Activated T-cell treated with anti-CD3 and anti-CD28 coated beads, Interleukin-2, amount 50 U/mL, for 24 hours (primary cell): ENCODE measurements around the gene ANKRD44.

Source experiments
- DNase-seq: peaks from one replicate; pipeline ENCODE4 v3.0.0-alpha.2; 2020
- H3K27ac Mint-ChIP-seq: 2 replicates; pipeline ENCODE4 v1.8.0; 2020; ENCODE audit warnings: mild to moderate bottlenecking, mixed read lengths
- H3K27me3 Mint-ChIP-seq: 2 replicates; pipeline ENCODE4 v1.8.0; 2020; ENCODE audit warnings: mixed read lengths
- H3K36me3 Mint-ChIP-seq: 2 replicates; pipeline ENCODE4 v1.8.0; 2020; ENCODE audit warnings: low read depth, mixed read lengths
- H3K4me1 Mint-ChIP-seq: 2 replicates; pipeline ENCODE4 v1.8.0; 2020; ENCODE audit warnings: low read depth, mixed read lengths
- H3K4me3 Mint-ChIP-seq: 2 replicates; pipeline ENCODE4 v1.8.0; 2020; ENCODE audit warnings: mild to moderate bottlenecking, moderate library complexity, mixed read lengths
- H3K9me3 Mint-ChIP-seq: 2 replicates; pipeline ENCODE4 v1.8.0; 2020; ENCODE audit warnings: mixed read lengths

ANKRD44 gene

DNA sequence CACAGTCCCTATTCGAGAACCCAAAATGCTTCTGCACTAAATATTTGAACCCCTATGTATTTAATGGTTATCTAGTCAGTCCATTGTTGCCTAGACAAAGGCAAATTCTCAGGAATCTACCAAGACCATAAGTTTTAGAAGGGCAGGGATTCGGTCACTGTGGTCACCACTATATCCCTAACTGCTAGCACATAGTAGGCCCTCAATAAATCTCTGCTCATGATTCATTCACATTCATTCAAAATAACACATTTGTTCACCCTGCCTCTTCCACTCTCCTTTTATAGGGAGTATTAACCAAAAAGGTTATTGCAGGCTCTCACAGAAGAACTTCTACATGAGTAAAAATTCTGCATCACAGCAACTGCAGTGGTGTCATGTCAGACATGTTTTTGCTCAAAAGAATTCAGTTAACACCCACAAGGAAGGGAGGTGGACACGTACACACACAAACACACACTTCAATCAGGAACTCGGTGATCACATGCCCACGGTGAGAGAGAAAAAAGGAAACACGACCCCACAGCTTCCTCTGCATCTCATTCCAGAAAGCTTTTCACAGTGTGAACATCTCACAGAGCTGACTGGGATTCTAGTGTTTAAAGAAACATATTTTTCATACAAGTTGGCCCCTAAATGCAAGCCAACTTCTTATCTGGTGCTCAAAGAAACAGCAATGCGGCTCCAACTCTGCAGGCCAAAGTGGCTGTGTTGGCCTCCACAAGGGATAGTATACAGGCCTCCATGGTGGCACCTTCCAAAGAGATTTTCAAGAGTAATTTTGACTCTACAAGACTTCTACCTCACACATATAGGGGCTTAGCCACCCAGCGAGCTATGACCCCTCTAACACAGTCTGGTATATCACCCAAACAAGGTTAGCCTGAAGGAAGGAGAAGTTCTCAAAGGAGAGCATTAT is 98.0 kb downstream of the ANKRD44 start:
- peaks cover 20% of the 10 kb centered on the region for H3K36me3 Mint-ChIP-seq
- peaks cover 99% of the 10 kb centered on the region for H3K4me1 Mint-ChIP-seq
- H3K9me3 Mint-ChIP-seq: no peaks in the 10 kb centered on the region
- H3K4me3 Mint-ChIP-seq: peak overlapping the region; percentile 67
- no peaks in the 10 kb centered on the region for H3K27me3 Mint-ChIP-seq
- DNase-seq: no peak
- peak overlapping the region; percentile 97 for H3K27ac Mint-ChIP-seq

DNA sequence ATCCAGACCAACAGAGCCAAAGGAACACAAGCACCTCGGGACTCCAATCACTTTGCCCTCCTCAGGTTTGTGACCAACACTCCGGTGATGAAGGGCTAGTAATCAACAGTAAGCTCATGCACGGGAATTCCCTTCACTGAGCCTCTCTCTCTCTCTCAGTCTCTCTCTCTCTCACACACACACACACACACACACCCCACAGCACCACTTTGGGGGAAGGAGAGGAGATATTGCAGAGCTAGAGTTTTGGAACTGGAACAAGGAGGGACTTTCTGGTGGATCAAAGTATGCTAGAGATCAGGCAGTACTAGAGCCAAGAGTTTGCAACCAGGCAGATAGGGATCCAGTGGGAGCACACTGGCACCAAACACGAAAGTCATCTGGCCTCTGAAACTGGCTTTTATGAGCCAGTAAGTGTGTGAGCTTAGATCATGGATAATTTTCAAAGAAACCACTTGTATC is 98.7 kb downstream of the ANKRD44 start:
- Mint-ChIP-seq H3K4me3 (peak overlapping the region; percentile 67), H3K36me3 (peaks cover 20% of the 10 kb centered on the region), H3K4me1 (peaks cover 99% of the 10 kb centered on the region), H3K27ac (peak overlapping the region; percentile 97), H3K27me3 (no peaks in the 10 kb centered on the region), H3K9me3 (no peaks in the 10 kb centered on the region)
- no peak for DNase-seq

DNA sequence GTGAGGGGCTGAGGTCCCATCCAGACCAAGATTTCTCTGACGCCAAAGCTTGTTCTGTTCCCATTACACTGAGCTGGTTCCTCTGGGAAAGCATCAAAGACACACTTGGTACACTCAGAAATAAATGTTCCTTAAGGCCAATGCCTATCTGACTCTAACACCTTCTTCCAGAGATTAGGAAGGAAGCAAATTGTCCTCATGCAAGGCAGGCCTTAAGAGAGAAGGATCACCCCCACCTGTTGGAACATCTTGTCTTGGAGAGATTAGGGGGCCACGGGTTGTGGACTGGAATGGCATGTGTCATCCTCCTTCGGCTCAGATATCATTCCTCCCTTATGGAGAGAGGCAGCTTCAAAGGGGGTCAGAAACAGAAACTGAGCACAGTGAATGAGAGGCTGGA is 100.2 kb downstream of the ANKRD44 start:
- Mint-ChIP-seq H3K36me3 (peaks cover 18% of the 10 kb centered on the region), H3K4me1 (peaks cover 99% of the 10 kb centered on the region)

GRCh38 chr2:197209742-197210408 is 100.7 kb downstream of the ANKRD44 start:
- no peaks in the 10 kb centered on the region for H3K27me3 Mint-ChIP-seq
- peak; percentile 65 for DNase-seq
- no peaks in the 10 kb centered on the region for H3K9me3 Mint-ChIP-seq
- H3K4me3 Mint-ChIP-seq: peak overlapping the region; percentile 64
- H3K36me3 Mint-ChIP-seq: peaks cover 18% of the 10 kb centered on the region
- H3K27ac Mint-ChIP-seq: peak overlapping the region; percentile 97
- peaks cover 99% of the 10 kb centered on the region for H3K4me1 Mint-ChIP-seq

More for the DNA sequence above, 100.2 kb downstream of the ANKRD44 start:
- peak overlapping the region; percentile 64 for H3K4me3 Mint-ChIP-seq
- H3K27me3 Mint-ChIP-seq: no peaks in the 10 kb centered on the region
- DNase-seq: no peak
- H3K9me3 Mint-ChIP-seq: no peaks in the 10 kb centered on the region
- H3K27ac Mint-ChIP-seq: peak overlapping the region; percentile 97

- Mint-ChIP-seq H3K4me3 (peak overlapping the region; percentile 64), H3K9me3 (no peaks in the 10 kb centered on the region), H3K27me3 (no peaks in the 10 kb centered on the region), H3K36me3 (peaks cover 15% of the 10 kb centered on the region), H3K4me1 (peaks cover 99% of the 10 kb centered on the region), H3K27ac (peak overlapping the region; percentile 97)
- no peak for DNase-seq
Observed at GRCh38 chr2:197209246-197209645, 101.3 kb downstream of the ANKRD44 start.

DNA sequence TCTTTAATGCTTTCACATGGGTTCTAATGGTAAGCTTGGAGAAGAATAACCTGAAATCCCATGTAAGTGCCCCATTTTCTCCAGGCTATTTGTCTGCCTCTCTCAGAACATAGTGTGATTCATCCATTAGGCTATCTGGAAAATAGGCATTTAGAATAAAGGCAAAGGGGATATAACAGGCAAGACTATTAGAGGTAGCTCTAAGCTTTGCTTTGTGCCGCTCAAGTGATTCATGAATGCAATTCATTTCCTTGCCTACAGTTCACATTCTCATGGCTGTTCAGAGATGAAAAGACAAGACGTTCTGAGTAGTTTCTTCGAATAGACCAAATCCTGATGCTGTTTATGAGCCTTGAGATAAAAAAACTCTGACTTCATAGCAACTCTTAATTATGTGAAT is 101.7 kb downstream of the ANKRD44 start:
- Mint-ChIP-seq H3K9me3 (no peaks in the 10 kb centered on the region), H3K27ac (peak overlapping the region; percentile 97), H3K4me3 (peak overlapping the region; percentile 64), H3K27me3 (no peaks in the 10 kb centered on the region), H3K36me3 (peaks cover 16% of the 10 kb centered on the region), H3K4me1 (peaks cover 96% of the 10 kb centered on the region)
- DNase-seq: no peak

GRCh38 chr2:197208024-197208423 is 102.6 kb downstream of the ANKRD44 start:
- DNase-seq: no peak

DNA sequence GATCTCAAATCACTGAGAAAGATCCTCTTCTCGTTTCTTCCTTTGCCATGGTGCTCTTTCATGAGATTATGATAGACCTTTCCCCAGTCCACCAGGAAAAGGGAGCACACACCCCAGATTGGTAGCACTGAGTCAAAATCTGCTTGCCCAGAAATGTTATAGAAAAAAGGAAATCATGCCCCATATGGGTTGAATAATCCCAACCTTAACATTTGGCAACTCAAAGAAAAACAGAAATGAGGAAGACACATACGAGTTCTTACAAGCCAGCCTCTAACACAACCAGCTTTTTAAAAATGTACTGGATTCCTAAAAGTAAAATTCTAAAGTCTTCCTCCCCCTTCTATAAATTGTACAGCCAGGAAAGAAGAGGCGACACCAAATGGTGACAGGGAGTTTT is 103.0 kb downstream of the ANKRD44 start:
- no peak for DNase-seq
- Mint-ChIP-seq H3K27me3 (no peaks in the 10 kb centered on the region), H3K9me3 (no peaks in the 10 kb centered on the region), H3K27ac (peak overlapping the region; percentile 97), H3K4me3 (peak overlapping the region; percentile 51), H3K36me3 (peaks cover 29% of the 10 kb centered on the region), H3K4me1 (peaks cover 96% of the 10 kb centered on the region)

More at GRCh38 chr2:197208024-197208423, 102.6 kb downstream of the ANKRD44 start:
- Mint-ChIP-seq H3K9me3 (no peaks in the 10 kb centered on the region), H3K27me3 (no peaks in the 10 kb centered on the region), H3K4me3 (peak overlapping the region; percentile 51), H3K27ac (peak overlapping the region; percentile 97), H3K36me3 (peaks cover 24% of the 10 kb centered on the region), H3K4me1 (peaks cover 96% of the 10 kb centered on the region)

GRCh38 chr2:197207106-197207505 is 103.5 kb downstream of the ANKRD44 start:
- H3K27ac Mint-ChIP-seq: peak overlapping the region; percentile 97
- H3K4me3 Mint-ChIP-seq: peak overlapping the region; percentile 51
- peaks cover 33% of the 10 kb centered on the region for H3K36me3 Mint-ChIP-seq
- H3K4me1 Mint-ChIP-seq: peaks cover 96% of the 10 kb centered on the region
- no peak for DNase-seq
- no peaks in the 10 kb centered on the region for H3K27me3 Mint-ChIP-seq
- H3K9me3 Mint-ChIP-seq: no peaks in the 10 kb centered on the region

- Mint-ChIP-seq H3K4me3 (peak overlapping the region; percentile 68), H3K36me3 (peaks cover 35% of the 10 kb centered on the region)
Observed at GRCh38 chr2:197205585-197206215, 104.9 kb downstream of the ANKRD44 start.

DNA sequence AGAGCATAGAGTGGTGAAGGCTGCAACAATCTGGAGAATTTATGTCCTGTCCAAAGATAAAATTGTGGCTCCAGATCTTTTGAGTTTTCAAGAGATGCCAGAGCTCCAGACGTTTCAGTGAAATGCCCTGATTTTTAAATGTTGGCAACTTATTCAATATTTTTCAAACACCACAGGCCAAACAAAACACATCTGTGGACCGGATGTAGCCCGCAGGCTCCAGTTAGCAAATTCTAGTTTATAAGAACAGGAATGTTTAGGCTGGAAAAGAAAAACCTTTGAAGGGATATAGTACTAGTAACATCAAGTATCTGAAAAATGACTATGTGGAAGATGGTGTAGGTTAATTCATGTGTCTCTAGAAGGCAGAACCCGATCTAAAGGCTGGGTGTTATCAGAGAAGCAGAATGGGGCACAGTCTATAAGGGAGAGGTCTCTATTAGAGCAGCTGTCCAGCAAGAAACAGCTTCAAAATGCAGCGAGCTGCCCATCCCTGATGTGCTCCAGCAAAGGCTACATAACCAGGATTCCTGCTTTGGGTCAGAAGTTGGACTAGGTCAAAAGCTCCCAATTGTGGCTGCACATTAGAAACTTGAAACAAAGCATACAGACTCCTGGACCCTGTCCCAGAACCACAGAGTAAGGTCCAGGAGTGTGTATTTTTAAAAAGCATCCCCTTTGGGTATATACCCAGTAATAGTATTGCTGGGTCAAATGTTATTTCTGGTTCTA is 105.9 kb downstream of the ANKRD44 start:
- Mint-ChIP-seq H3K36me3 (peaks cover 35% of the 10 kb centered on the region), H3K4me3 (no peak overlapping the region), H3K9me3 (no peaks in the 10 kb centered on the region), H3K27me3 (no peaks in the 10 kb centered on the region), H3K27ac (peak overlapping the region; percentile 97), H3K4me1 (peaks cover 95% of the 10 kb centered on the region)
- no peak for DNase-seq

More at GRCh38 chr2:197205585-197206215, 104.9 kb downstream of the ANKRD44 start:
- Mint-ChIP-seq H3K9me3 (no peaks in the 10 kb centered on the region), H3K4me1 (peaks cover 95% of the 10 kb centered on the region), H3K27ac (peak overlapping the region; percentile 97), H3K27me3 (no peaks in the 10 kb centered on the region)
- peak; percentile 73 for DNase-seq

DNA sequence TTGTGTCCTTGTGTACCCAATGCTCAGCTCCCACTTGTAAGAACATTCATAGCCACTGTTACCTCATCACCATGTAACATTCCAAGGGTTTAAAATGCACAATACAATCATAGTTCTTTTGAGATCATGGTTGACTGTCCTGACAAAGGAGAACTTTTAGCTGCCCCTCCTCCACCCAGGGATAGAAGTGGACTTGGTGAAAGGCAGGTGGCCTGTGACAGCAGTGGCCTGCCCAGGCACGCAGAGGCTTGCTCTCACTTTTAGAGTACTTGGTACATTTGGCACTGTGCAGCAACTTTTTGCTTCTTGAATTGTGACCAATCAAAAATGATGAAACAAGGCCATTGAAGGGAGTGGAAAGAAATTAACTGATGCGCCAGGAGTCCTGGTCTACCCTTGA is 108.7 kb downstream of the ANKRD44 start:
- Mint-ChIP-seq H3K4me1 (peaks cover 94% of the 10 kb centered on the region), H3K27me3 (no peaks in the 10 kb centered on the region), H3K9me3 (no peaks in the 10 kb centered on the region), H3K27ac (peak overlapping the region; percentile 87), H3K4me3 (no peak overlapping the region), H3K36me3 (peaks cover 41% of the 10 kb centered on the region)
- no peak for DNase-seq

DNA sequence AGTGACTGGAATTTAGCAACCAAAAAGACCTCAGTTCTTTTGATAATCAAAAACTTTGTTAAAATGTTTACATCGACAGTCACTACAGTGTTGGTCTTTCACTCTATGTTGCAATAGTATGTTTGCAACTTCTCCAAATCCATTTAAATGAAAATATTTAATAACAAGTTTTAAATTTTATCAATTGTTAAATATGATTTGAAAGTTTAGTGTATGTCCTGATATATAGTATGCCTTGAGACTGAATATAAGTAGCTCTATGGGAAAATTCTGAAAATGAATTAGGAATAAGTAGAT is 109.9 kb downstream of the ANKRD44 start:
- Mint-ChIP-seq H3K27ac (peak overlapping the region; percentile 87), H3K4me3 (peak overlapping the region; percentile 1), H3K4me1 (peaks cover 94% of the 10 kb centered on the region), H3K9me3 (no peaks in the 10 kb centered on the region), H3K36me3 (peaks cover 38% of the 10 kb centered on the region), H3K27me3 (no peaks in the 10 kb centered on the region)
- DNase-seq: no peak
